Muscle layer of duodenum (tissue), 2 donors: ENCODE data around the gene GALNTL6.

Experiments used
- H3K27ac ChIP-seq: one replicate; pipeline ENCODE4 v1.7.0; 2013; ENCODE audit warnings: mild to moderate bottlenecking, low read length
- H3K27me3 ChIP-seq: one replicate; pipeline ENCODE4 v1.7.0; 2013; ENCODE audit warnings: low read depth, mild to moderate bottlenecking, control low read depth, low read length
- H3K36me3 ChIP-seq, 2 donors: one replicate each; pipeline ENCODE4 v1.7.0; 2013; ENCODE audit warnings: low read length in 2 of 2, control low read depth in 1 of 2, mild to moderate bottlenecking in 1 of 2; ENCODE audit not compliant: insufficient read depth in 2 of 2, control insufficient read depth in 1 of 2
- H3K4me1 ChIP-seq, 2 donors: one replicate each; pipeline ENCODE4 v1.7.0; 2013; ENCODE audit warnings: low read length in 2 of 2, mild to moderate bottlenecking in 2 of 2, control low read depth in 1 of 2, moderate library complexity in 1 of 2; ENCODE audit not compliant: insufficient read depth in 2 of 2, control insufficient read depth in 1 of 2
- H3K4me3 ChIP-seq, 2 donors: one replicate each; pipeline ENCODE4 v1.7.0; 2013; ENCODE audit warnings: low read length in 2 of 2, low read depth in 1 of 2, mild to moderate bottlenecking in 1 of 2
- H3K9me3 ChIP-seq, 2 donors: one replicate each; pipeline ENCODE4 v1.7.0; 2013; ENCODE audit warnings: low read length in 2 of 2, control low read depth in 1 of 2, mild to moderate bottlenecking in 1 of 2; ENCODE audit not compliant: control insufficient read depth in 1 of 2
- donor health status: healthy.

The GALNTL6 gene

GRCh38 chr4:172978848-172979247 is 1165.6 kb downstream of the GALNTL6 start:
- Histone ChIP-seq H3K27me3 (no peaks in the 10 kb centered on the region), H3K4me3 (no peak overlapping the region), H3K36me3 (no peaks in the 10 kb centered on the region), H3K27ac (peak overlapping the region; percentile 33), H3K9me3 (no peaks in the 10 kb centered on the region), H3K4me1 (no peaks in the 10 kb centered on the region)

- no peaks in the 10 kb centered on the region for H3K27me3 ChIP-seq
- H3K36me3 ChIP-seq, result no peaks in the 10 kb centered on the region
- H3K9me3 ChIP-seq, result no peaks in the 10 kb centered on the region
- H3K27ac ChIP-seq, result peak overlapping the region; percentile 33
- H3K4me3 ChIP-seq, result no peak overlapping the region
- H3K4me1 ChIP-seq, result no peaks in the 10 kb centered on the region
These were observed 1166.1 kb downstream of the GALNTL6 start for GRCh38 chr4:172979332-172979731.

- H3K27me3 ChIP-seq, result no peaks in the 10 kb centered on the region
- H3K36me3 ChIP-seq, result no peaks in the 10 kb centered on the region
- H3K9me3 ChIP-seq, result no peaks in the 10 kb centered on the region
- H3K27ac ChIP-seq, result no peak overlapping the region
- no peaks in the 10 kb centered on the region for H3K4me1 ChIP-seq
- no peak overlapping the region for H3K4me3 ChIP-seq
These were observed 1167.0 kb downstream of the GALNTL6 start for GRCh38 chr4:172980219-172980618.

- H3K9me3 ChIP-seq, result peaks cover 0 to under 1% of the 10 kb centered on the region in 2 donors
- H3K4me1 ChIP-seq, result no peaks in the 10 kb centered on the region
- no peaks in the 10 kb centered on the region for H3K27me3 ChIP-seq
- no peak overlapping the region for H3K4me3 ChIP-seq
- H3K27ac ChIP-seq, result no peak overlapping the region
- no peaks in the 10 kb centered on the region for H3K36me3 ChIP-seq
These were observed 1169.0 kb downstream of the GALNTL6 start for GRCh38 chr4:172982151-172982590.

GRCh38 chr4:172983014-172983413 is 1169.8 kb downstream of the GALNTL6 start:
- Histone ChIP-seq H3K27me3 (no peaks in the 10 kb centered on the region), H3K9me3 (peaks cover 0 to 2% of the 10 kb centered on the region in 2 donors), H3K27ac (no peak overlapping the region), H3K36me3 (no peaks in the 10 kb centered on the region), H3K4me3 (no peak overlapping the region), H3K4me1 (no peaks in the 10 kb centered on the region)

GRCh38 chr4:172983631-172984030 is 1170.4 kb downstream of the GALNTL6 start:
- Histone ChIP-seq H3K9me3 (peaks cover 0 to 8% of the 10 kb centered on the region in 2 donors), H3K36me3 (no peaks in the 10 kb centered on the region), H3K27me3 (no peaks in the 10 kb centered on the region), H3K4me3 (no peak overlapping the region), H3K27ac (no peak overlapping the region), H3K4me1 (no peaks in the 10 kb centered on the region)

- peaks cover 0 to 13% of the 10 kb centered on the region in 2 donors for H3K9me3 ChIP-seq
- H3K27ac ChIP-seq, result no peak overlapping the region
- H3K4me1 ChIP-seq, result no peaks in the 10 kb centered on the region
- no peaks in the 10 kb centered on the region for H3K27me3 ChIP-seq
- H3K36me3 ChIP-seq, result no peaks in the 10 kb centered on the region
- H3K4me3 ChIP-seq, result no peak overlapping the region
These were observed 1172.3 kb downstream of the GALNTL6 start for GRCh38 chr4:172985552-172985951.

GRCh38 chr4:172986114-172986513 is 1172.9 kb downstream of the GALNTL6 start:
- Histone ChIP-seq H3K36me3 (no peaks in the 10 kb centered on the region), H3K27ac (no peak overlapping the region), H3K4me3 (no peak overlapping the region), H3K27me3 (no peaks in the 10 kb centered on the region), H3K4me1 (no peaks in the 10 kb centered on the region), H3K9me3 (peaks cover 0 to 13% of the 10 kb centered on the region in 2 donors)

- Histone ChIP-seq H3K4me1 (no peaks in the 10 kb centered on the region), H3K36me3 (no peaks in the 10 kb centered on the region), H3K27ac (no peak overlapping the region), H3K4me3 (no peak overlapping the region), H3K9me3 (peaks cover 0 to 13% of the 10 kb centered on the region in 2 donors), H3K27me3 (no peaks in the 10 kb centered on the region)
These were observed 1177.0 kb downstream of the GALNTL6 start for GRCh38 chr4:172989984-172990820.

GRCh38 chr4:172992648-172993378 is 1179.6 kb downstream of the GALNTL6 start:
- H3K9me3 ChIP-seq, result peaks cover 0 to 10% of the 10 kb centered on the region in 2 donors
- no peaks in the 10 kb centered on the region for H3K36me3 ChIP-seq
- no peaks in the 10 kb centered on the region for H3K4me1 ChIP-seq
- no peaks in the 10 kb centered on the region for H3K27me3 ChIP-seq
- H3K4me3 ChIP-seq, result no peak overlapping the region
- H3K27ac ChIP-seq, result no peak overlapping the region

- no peaks in the 10 kb centered on the region for H3K9me3 ChIP-seq
- H3K36me3 ChIP-seq, result no peaks in the 10 kb centered on the region
- H3K4me3 ChIP-seq, result no peak overlapping the region
- no peaks in the 10 kb centered on the region for H3K4me1 ChIP-seq
- no peaks in the 10 kb centered on the region for H3K27me3 ChIP-seq
- no peak overlapping the region for H3K27ac ChIP-seq
These were observed 1182.0 kb downstream of the GALNTL6 start for GRCh38 chr4:172995161-172995560.
